ENCODE results near the gene MRPL20.

The MRPL20 gene

DNA sequence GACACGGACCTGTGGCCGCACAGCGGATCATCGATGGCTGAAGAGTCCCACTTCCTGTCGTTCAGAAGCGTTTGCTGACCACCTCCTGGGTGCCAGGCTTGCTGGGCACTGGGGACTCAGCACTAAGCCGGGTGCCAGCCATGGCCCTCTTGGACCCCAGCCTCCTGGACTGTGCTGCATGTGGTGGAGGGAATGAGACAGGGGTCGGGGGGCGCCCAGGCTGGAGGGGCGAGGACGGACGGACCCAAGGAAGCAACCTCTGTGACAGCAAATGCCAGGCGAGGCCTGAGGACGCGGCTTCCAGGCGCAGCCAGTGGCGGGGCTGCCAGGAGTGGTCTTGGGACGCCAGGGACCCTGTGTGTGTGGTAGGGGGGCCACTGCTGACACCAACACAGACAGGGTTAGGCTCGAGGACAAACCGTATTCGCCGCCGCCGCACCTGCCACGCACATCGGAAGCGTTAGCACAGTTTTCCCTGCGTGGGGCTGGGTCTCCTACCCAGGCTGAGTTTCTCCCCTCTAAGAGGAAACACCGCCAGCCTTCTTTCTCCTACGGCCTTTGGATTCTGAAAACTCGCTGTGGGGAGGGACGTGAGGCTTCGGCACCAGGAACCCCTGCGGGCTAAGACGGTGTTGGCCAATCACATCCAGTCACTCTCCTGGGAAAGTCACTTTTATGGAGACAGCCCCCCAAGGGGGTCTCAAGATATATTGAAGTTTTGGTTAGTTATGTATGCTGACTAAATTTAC lies 45.7 kb downstream of the MRPL20 start:
- DNase-seq (ENCODE audit: low spot score): no peak

DNA sequence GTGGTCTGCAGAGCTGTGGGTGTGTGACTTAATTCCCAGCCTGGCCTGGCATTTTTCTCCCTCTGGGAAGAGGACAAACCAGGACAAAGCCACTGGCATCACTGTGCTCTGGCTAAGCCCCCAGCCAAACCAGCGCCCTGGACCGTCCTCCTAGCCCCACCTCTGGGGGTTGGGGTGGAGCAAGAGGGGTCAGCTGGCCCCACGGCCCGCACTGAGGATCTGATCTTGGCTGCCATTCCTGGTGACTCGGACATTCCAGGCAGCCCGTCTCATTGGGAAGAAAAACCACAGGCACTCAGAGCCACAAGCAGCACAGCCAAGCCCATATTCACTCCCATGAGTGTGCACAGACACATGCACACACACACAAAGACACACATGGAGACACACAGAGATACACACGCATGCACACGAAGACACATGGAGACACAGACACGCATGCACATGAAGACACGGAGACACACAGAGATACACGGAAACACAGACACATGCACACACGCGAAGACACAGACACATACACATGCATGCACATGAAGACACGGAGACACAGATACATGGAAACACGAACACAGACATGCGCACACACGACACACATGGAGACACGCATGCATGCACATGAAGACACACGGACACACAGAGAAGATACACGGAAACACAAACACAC lies 46.5 kb downstream of the MRPL20 start:
- DNase-seq (ENCODE audit: low spot score): peak; percentile 85

DNA sequence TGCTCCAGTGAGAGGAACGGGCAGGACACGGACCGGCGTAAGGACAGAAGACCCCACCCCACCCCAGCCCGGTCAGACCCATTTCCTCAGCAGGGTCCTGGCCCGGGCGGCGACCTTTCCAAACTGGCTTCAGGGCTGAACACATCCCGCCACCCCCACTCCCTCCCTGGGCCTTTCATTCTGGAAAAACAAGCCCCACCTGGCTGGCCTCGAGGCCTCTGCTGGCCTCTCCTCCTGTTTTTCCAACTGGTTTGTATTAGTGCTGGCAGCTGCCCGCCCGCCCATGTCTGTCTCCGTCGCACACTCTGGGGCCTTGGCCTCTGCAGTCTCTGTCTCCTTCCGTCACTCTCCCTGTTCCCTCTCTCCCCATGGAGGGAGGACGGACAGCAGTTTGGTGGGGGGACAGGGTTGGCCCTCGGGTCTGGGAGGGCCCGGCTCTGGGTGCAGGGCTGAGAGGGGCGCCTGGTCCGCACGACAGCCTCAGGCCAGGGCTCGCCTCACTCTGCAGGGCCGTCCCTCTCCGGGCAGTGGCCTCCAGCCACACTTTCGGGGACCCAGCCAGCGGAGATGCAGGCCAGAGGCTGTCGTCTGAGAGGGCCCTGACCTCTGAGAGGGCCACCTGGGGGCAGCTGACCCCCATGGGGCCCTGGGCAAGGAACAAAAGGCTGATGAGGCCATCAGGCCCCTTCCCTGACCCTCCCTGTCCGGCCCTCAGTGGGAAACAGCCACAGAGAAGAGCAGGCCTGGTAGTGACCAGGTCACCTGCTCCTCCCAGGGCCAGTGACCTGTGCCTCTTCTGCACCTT lies 47.2 kb downstream of the MRPL20 start:
- DNase-seq (ENCODE audit: low spot score): no peak

DNA sequence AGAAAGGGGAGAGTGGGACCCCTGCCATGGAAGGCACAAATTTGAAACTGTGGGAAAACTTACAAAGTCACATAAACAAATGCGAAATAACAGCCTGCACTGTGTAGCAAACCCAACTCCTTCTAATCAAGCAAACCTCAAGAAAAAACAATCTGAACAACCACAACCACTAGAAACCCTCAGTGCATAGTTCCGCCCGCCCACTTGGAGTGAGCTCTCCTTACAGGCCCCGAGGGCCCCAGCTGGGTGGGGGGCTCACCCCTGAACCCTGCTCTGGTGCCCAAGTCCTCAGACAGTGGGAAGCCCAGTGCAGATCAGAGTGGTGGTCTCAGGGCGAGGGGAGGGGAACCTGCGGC lies 47.8 kb downstream of the MRPL20 start:
- DNase-seq (ENCODE audit: low spot score): no peak

DNA sequence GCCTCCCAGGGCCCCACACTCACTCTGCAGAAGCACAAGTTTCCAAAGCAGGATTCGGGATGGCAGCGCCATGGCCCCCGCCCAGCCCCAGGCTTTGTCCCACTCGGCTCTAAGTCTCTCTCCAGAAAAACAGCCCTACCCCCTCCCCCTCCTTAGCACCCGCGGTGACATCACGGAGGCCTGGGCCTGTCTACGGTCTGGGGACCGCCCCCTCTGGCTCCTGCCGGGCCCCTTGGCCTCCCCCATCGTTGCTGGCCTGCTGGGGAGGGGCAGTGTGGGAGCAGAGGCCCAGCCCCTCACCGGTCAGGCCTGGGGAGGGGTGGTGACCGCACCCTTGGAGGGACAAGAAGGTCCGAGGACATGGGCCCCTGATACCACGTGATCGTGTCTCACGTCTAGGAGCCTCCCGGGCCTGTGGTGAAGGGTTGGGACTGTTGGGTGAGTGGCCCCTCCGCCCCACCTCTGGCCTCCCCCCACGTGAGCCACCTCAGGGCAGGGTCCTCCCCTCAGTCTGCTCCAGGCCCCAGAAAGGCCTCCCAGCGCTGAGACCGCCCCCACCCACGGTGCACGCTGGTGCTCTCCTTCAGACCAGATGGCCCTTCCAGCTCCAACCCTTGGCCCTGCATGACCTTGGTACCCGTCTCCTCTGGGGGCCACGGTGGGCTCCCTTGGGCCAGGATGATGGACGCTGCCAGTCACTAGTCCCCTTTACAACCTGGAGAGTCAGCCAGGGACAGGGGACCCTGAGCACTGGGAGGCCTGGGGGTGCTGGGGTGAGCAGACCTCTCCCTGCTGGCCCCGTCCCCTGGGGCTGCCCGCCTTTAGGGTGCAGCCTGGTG lies 48.4 kb downstream of the MRPL20 start, which contains the start of gene MXRA8:
MXRA8 (minus strand) TSS at position 123 of the 839 bp plus-strand sequence; CDS start at position 72, 51 bp downstream.
- DNase-seq (ENCODE audit: low spot score): no peak

DNA sequence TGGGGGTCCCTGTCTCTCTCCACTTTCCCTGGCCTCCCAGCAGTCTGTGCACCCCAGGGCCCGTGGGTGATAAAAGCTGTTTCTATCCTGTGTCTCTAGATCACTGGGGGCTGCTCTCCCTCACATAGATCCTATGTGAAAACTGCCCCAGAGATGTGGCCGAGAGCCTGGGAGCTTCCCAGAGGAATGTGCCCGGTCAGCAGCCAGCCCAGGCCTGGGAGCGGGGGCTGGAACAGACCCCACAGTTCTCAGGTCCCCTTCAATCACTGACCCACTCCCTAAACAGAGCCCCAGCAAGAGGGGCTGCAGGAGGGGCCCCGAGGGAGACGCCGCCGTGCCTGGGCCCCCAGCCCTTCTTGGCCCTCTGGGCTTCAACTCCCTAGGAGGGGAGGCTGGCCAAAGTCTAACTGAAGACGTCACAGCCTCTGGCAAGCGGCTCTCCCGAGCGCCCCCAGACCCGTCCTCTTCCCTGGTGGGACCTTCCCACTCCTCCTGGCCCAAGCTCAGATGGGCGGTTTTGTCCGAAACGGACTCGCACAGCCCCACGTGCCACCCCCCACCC lies 49.1 kb downstream of the MRPL20 start:
- no peak for DNase-seq (ENCODE audit: low spot score)

DNA sequence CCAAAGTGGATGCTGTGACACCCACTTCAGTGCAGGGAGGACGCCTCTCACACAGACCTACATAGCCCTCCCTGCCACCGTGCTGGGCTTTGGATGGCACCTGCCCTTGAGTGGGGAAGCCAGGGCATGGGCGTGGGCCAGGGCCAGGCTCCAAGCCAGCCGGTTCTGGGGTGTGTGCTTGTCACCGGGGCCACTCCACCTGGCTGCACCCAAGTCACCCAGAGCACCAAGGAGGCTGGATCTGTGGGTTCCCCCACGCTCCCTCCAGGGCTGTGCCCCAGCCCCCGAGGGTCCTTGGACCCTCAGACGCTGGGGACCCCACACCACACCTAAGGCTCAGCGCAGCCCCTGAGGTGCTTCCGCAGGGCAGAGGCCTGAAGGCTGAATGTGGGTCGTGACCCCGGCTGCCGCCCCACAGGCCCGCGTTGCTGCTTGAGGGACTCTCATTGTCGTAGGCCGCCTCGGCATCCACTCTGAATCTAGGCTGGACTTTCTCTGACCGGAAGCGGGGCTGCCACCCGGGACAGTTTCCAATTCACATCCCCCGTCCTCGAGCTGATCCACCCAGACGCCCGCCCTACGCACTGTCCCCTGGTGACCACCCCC lies 50.2 kb downstream of the MRPL20 start:
- no peak for DNase-seq (ENCODE audit: low spot score)

DNA sequence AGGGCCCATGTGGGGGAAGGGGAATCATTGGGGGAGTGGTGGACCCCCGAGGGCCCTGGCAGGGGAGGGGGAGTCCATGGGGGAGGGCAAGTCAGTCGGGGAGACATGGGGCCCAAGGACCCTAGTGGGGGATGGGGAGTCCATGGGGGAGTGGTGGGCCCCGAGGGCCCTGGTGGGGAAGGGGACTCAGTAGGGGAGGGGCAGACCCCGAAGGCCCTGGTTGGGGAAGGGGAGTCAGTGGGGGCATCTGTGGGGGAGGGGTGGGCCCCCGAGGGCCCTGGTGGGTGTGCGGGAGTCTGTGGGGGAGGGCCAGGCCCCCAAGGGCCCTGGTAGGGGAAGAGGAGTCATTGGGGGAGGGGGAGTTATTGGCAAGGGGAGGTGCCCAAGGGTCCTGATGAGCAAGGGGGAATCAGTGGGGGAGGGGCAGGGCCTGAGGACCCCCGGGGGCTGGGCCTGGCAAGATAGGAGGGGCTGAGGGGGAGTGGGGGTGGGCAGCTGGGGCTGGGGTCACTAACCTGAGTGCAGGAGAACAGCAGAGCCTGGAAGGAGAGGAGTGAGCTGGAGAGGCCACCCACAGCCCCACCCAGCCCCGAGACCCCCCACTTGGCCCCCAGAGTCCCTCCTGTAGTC lies 50.8 kb downstream of the MRPL20 start:
- DNase-seq (ENCODE audit: low spot score): no peak

DNA sequence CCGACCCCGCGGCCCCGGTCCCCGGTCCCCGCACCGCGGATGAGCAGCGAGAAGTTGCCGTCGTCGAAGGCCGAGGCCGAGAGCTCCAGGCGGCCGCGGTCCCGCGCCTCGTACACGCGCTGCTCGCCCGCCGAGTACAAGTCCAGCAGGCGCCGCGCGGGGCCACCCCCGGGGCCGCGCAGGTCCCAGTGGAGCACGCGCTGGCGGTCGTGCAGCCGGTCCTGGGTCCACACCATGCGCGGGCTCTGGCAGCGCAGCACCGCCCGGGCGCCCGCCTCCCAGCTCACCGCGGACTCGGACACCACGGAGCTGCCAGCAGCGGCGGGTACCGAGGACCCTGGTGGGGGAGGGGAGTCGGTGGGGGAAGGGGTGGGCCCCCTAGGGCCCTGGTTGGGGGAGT lies 51.7 kb downstream of the MRPL20 start:
- no peak for DNase-seq (ENCODE audit: low spot score)

DNA sequence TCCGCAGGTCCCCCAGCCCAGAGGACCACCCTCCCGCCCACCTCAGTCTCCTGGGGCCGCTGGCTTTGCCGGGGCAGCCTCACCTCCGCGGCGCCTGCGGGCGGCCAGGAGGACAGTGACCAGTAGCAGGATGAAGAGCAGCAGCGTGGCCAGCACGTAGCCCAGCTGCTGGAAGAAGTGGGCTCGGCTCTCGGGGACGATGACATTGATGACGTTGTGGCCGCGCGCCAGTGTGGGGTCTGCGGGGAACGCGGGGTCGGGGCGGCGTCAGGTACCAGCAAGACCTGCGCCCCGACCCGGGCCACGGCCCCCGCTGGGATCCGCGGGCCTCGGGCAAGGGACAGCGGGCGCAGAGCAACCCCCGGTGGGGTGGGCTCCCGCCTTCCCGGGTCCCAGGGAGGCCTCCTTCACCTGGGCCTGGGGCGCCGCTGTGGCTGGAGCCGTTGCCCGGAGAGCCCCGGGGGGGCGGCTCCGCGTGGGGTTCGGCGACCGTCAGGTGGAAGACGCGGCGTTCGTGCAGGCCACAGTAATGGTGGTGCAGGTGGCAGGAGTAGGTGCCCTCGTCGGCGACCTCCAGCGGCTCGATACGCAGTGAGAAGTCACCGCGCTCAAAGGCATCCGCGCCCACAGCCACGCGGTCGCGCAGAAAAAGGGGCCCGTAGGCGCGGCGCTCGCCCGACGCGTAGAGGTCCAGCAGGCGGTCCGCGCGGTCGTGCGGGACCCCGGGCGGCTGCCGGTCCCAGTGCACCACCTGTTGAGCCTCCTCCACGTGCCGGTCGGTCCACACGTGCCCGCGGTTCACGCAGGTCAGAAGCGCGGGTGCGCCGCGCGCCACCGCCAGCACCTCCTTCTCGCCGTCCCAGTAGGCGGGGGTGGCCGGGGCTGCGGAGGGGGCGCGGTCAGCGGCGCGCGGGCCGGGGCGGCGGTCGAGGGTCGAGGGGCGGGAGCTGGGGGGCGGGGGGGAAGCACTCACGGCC lies 52.5 kb downstream of the MRPL20 start:
- DNase-seq (ENCODE audit: low spot score): no peak

DNA sequence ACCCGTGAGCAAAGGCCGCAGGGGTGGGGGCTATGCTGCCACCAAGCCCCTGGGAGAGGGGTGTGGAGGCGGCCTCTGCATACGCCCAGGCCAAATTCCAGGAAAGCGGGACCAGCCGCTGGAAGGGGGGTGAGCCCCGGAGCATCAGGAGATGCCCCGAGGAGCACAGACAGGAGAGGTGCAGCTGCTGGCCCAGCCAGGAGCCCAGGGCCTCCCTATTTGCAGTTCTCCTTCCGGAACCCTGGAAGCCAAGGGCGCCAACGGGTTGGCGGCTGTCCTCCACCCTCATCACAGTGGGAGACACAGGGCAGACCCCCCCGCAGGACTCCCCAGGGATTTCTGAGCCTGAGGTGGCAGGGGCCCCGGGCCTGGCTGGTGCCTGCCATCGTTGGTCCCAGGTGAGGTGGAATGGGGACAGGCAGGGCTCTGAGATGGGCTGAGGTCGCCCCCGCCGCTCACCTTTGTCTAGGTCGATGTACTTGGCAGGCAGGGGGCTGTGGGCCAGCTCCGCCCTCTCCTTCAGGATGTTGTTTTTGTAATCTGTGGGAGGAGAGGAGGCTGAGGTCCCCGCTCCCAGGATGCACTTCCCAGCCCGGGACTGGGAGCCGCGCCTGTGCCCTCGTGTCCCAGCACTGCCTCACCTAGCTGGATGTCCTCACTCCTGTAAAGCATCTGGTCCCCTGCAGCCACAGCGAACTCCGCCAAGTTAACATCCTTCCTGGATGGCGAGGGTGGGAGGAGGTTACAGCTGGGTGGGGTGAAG lies 53.5 kb downstream of the MRPL20 start:
- DNase-seq (ENCODE audit: low spot score): no peak

DNA sequence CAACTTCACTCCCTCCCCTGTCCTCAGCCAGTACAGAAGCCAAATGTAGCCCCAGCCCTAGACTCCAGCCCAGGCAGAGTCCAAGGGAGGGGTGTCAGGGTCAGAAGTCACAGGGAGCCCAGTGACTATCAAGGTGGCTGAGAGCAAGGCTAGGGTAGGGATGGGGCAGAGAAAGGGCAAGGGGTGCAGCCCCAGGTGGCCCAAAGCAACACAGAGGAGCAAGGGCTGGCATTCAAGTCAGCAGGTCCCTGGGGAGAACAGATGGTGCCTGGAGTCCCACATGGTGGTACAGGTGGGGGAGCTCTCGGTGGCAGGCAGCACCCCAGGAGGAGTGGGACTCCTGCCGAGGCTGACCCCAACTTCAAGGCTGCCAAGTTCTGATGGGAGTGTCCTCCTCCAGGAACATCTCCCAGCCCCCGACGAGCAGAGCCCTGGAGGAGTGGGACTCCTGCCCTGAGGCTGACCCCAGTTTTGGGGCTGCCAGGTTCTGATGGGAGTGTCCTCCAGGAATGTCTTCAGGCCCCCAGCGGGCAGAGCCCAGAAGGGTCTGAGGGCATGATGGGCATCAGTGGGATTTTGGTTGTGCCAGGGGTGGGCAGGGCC lies 54.2 kb downstream of the MRPL20 start:
- DNase-seq (ENCODE audit: low spot score): no peak
